Glutamatergic neuron (in vitro differentiated cells): ENCODE data around the gene GUCY1A2. TPM values are rescaled to one million over a fixed set of nuclear protein-coding genes. Genes with fewer than 3 reads are reported as not detected.

Experiments used
- DNase-seq: peaks from one replicate; pipeline ENCODE4 v3.0.0; 2022
- H3K27ac Mint-ChIP-seq: one replicate; pipeline ENCODE4 v1.8.0; 2020; ENCODE audit warnings: mild to moderate bottlenecking, mixed read lengths, inconsistent platforms; ENCODE audit not compliant: unreplicated experiment
- H3K27me3 Mint-ChIP-seq: one replicate; pipeline ENCODE4 v1.8.0; 2020; ENCODE audit warnings: mild to moderate bottlenecking, moderate library complexity, mixed read lengths, inconsistent platforms; ENCODE audit not compliant: unreplicated experiment
- H3K36me3 Mint-ChIP-seq: one replicate; pipeline ENCODE4 v1.8.0; 2020; ENCODE audit warnings: mild to moderate bottlenecking, mixed read lengths, inconsistent platforms; ENCODE audit not compliant: unreplicated experiment
- H3K4me1 Mint-ChIP-seq: one replicate; pipeline ENCODE4 v1.8.0; 2020; ENCODE audit warnings: mild to moderate bottlenecking, low read depth, mixed read lengths, inconsistent platforms; ENCODE audit not compliant: unreplicated experiment
- H3K4me3 Mint-ChIP-seq: one replicate; pipeline ENCODE4 v1.8.0; 2020; ENCODE audit warnings: mild to moderate bottlenecking, mixed read lengths, inconsistent platforms; ENCODE audit not compliant: unreplicated experiment
- H3K9me3 Mint-ChIP-seq: one replicate; pipeline ENCODE4 v1.8.0; 2020; ENCODE audit warnings: mild to moderate bottlenecking, moderate library complexity, mixed read lengths, inconsistent platforms; ENCODE audit not compliant: unreplicated experiment
- total RNA-seq: library from RNA; stranded (reverse); fragmentation: NEBNext Ultra II Directional; extraction: Animal tissue kit (Norgen Biotek cat#: 25700); gene quantifications from one replicate; pipeline ENCODE4 v1.2.1, GENCODE V29; 2021; ENCODE audit not compliant: unreplicated experiment
- TF ChIP-seq, protein P1 (sequence below): fragments of 200-600 bp; sonication (generic); IDR thresholded peaks from one replicate; pipeline ENCODE4 v1.5.0; 2021; ENCODE audit not compliant: partially characterized antibody, unreplicated experiment

Gene GUCY1A2
- total RNA-seq, 1 donor from 2014 or later = 20.3 TPM

DNA sequence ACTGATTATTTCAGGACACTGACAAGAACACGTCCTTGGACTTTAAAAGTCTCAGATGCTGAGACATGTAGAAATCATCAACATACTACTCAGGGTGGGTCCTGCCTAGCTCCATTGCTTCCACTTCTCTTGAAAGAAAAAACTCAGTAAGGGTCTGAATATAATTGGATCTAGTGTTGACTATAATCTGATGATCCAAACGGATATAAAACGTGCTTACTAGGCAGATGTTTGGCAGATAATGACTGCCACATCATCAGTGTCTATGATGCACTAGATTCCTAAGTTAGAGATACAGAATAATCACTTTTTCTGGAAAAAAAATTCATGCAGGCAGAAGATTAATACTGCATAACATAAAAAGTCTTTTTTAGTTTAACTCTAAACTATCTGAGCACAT, 21.6 kb downstream of the GUCY1A2 start:
- Mint-ChIP-seq H3K9me3 (peaks cover 6% of the 10 kb centered on the region), H3K36me3 (no peaks in the 10 kb centered on the region), H3K27ac (no peak overlapping the region), H3K27me3 (peaks cover 3% of the 10 kb centered on the region), H3K4me3 (no peak overlapping the region), H3K4me1 (peaks cover 28% of the 10 kb centered on the region)
- DNase-seq = no peak
- TF ChIP-seq, protein P1, sequence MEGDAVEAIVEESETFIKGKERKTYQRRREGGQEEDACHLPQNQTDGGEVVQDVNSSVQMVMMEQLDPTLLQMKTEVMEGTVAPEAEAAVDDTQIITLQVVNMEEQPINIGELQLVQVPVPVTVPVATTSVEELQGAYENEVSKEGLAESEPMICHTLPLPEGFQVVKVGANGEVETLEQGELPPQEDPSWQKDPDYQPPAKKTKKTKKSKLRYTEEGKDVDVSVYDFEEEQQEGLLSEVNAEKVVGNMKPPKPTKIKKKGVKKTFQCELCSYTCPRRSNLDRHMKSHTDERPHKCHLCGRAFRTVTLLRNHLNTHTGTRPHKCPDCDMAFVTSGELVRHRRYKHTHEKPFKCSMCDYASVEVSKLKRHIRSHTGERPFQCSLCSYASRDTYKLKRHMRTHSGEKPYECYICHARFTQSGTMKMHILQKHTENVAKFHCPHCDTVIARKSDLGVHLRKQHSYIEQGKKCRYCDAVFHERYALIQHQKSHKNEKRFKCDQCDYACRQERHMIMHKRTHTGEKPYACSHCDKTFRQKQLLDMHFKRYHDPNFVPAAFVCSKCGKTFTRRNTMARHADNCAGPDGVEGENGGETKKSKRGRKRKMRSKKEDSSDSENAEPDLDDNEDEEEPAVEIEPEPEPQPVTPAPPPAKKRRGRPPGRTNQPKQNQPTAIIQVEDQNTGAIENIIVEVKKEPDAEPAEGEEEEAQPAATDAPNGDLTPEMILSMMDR = no peak

DNA sequence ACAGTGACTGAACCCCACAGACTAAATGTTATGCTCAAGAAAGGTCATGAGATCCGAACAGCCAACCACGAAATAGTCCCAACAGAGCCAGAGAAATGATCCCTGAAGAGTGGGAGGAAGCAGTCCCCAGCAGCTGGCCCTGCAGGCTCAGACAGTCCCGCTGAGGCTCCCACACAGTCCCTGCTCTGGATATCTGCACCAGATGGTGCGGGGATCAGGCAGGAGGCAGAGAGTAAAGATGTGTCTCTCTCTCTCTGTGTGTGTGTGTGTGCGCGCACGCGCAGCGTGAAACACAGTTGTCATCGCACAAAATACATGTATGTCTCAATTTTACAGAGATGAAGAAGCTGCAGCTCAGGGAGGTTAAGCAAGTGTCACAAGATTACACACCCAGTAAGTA, 27.9 kb downstream of the GUCY1A2 start:
- peaks cover 8% of the 10 kb centered on the region for H3K27me3 Mint-ChIP-seq
- H3K4me1 Mint-ChIP-seq = peaks cover 51% of the 10 kb centered on the region
- TF ChIP-seq, protein P1 = no peak
- H3K36me3 Mint-ChIP-seq = no peaks in the 10 kb centered on the region
- peak overlapping the region; percentile 99 for H3K27ac Mint-ChIP-seq
- H3K9me3 Mint-ChIP-seq = peaks cover 19% of the 10 kb centered on the region
- DNase-seq = peak; percentile 82
- H3K4me3 Mint-ChIP-seq = peak overlapping the region; percentile 84

DNA sequence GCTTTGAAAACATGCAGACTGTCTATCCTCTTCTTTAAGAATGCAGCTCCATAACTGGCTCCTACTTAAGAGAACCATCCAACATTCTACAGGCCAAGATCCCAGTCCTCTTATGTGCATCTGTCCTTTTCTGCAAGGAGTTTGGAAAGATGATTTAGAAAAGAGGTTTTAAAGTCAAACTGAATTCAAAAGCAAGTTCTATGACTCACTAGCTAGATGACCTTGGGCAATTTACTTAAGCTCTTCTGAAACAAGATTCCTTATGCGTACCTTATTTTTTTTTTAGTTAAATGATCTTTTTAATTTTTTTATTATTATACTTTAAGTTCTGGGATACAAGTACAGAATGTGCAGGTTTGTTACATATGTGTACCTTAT, 29.2 kb downstream of the GUCY1A2 start:
- H3K36me3 Mint-ChIP-seq = no peaks in the 10 kb centered on the region
- TF ChIP-seq, protein P1 = no peak
- H3K4me1 Mint-ChIP-seq = peaks cover 52% of the 10 kb centered on the region
- no peak for DNase-seq
- peak overlapping the region; percentile 99 for H3K27ac Mint-ChIP-seq
- peak overlapping the region; percentile 8 for H3K4me3 Mint-ChIP-seq
- H3K27me3 Mint-ChIP-seq = peaks cover 8% of the 10 kb centered on the region
- H3K9me3 Mint-ChIP-seq = peaks cover 19% of the 10 kb centered on the region

DNA sequence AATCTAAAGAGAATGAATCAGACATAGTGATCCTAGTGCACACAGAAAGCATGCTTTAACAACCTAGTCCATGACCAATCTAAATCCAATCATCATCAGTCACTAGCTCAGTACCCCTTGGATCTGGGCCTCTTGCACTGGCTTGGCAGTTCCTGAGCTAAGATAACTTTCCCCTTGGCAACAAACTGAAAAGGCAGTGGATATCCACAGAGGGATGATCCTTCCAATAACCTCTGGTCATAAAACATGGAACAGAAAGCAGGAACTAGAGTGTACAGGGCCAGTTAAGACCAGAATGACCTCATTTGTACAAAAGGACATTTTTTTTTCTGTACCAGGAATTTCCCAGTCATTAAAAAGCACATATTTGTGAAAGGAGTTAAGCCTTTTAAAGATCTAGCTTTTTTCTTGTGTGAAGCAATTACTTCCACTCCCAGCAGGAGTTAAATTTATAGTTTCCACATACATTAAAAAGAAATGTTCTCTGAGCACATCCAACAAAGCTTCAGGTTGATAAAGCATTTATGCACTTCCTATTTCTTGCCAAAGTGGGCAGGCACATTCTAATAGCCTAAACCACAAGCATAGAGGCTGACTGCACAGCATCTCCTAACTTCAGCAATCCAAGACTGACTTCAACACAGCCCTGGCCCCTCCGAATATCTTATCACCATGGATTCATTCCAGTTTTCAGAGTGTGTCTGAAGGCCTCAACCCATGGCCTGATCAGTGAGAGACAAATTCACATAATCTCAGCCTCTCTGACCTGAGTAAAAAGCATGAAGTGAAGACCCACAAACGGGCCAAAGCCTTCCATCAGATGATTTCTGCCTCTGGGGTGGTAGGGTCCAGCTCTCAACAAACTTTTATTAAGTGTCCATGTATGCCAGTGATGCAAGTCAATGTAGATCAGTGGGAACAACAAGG, 29.9 kb downstream of the GUCY1A2 start:
- no peak for DNase-seq
- H3K27me3 Mint-ChIP-seq = peaks cover 8% of the 10 kb centered on the region
- H3K36me3 Mint-ChIP-seq = no peaks in the 10 kb centered on the region
- TF ChIP-seq, protein P1 = no peak
- peak overlapping the region; percentile 42 for H3K4me3 Mint-ChIP-seq
- H3K27ac Mint-ChIP-seq = peak overlapping the region; percentile 68
- H3K9me3 Mint-ChIP-seq = peaks cover 19% of the 10 kb centered on the region
- H3K4me1 Mint-ChIP-seq = peaks cover 57% of the 10 kb centered on the region

DNA sequence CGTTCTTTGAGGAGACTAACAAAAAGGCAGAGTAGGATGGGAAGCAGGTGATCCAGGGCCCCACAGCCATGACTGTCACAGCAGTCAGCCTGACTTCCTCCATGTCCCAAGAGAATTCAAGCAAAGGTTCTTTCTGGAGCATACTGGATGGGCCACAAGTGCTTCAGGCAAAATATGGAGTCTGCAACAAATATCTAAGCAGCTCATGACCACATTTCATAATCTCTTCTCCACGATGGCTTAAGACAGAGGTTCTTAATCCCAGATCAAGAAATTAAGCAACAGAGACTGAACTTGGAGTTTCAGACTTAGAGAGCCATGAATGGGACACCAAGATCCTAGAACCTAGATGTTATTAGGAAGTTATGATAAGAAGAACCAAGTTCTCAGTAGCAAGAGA, 31.6 kb downstream of the GUCY1A2 start:
- TF ChIP-seq, protein P1 = no peak
- H3K36me3 Mint-ChIP-seq = no peaks in the 10 kb centered on the region
- H3K27ac Mint-ChIP-seq = peak overlapping the region; percentile 53
- H3K9me3 Mint-ChIP-seq = peaks cover 16% of the 10 kb centered on the region
- peaks cover 62% of the 10 kb centered on the region for H3K4me1 Mint-ChIP-seq
- H3K4me3 Mint-ChIP-seq = no peak overlapping the region
- peaks cover 8% of the 10 kb centered on the region for H3K27me3 Mint-ChIP-seq
- no peak for DNase-seq
